RWPE2 (cell line): ENCODE measurements around the gene MOSPD3.

Source experiments
- ATAC-seq: fragments of 200-7000 bp; cut with Tn5 transposase; 3 replicates; pipeline ENCODE4 v1.9.1; 2021; ENCODE audit warnings: low read depth
- DNase-seq: peaks from one replicate; pipeline ENCODE4 v3.0.0-alpha.2; 2020; ENCODE audit warnings: low spot score
- H3K27ac ChIP-seq: fragments of 450-650 bp; 2 replicates; pipeline ENCODE4 v1.5.1; 2017; ENCODE audit warnings: mild to moderate bottlenecking; ENCODE audit not compliant: poor library complexity, severe bottlenecking
- H3K27me3 ChIP-seq: fragments of 250-450 bp; sonication (Bioruptor Pico); 2 replicates; pipeline ENCODE4 v1.5.1; 2021; ENCODE audit warnings: mild to moderate bottlenecking, moderate library complexity; ENCODE audit not compliant: insufficient read depth, poor library complexity, severe bottlenecking
- H3K36me3 ChIP-seq: fragments of 250-450 bp; sonication (Bioruptor Pico); 2 replicates; pipeline ENCODE4 v1.5.1; 2020; ENCODE audit warnings: low read depth, mild to moderate bottlenecking, moderate library complexity
- H3K4me1 ChIP-seq: fragments of 250-450 bp; sonication (Bioruptor Pico); 2 replicates; pipeline ENCODE4 v1.5.1; 2021; ENCODE audit warnings: mild to moderate bottlenecking, moderate library complexity; ENCODE audit not compliant: insufficient read depth, poor library complexity, severe bottlenecking
- H3K4me3 ChIP-seq: fragments of 250-450 bp; sonication (Bioruptor Pico); 2 replicates; pipeline ENCODE4 v1.5.1; 2021; ENCODE audit warnings: mild to moderate bottlenecking, moderate library complexity; ENCODE audit not compliant: severe bottlenecking
- H3K9me3 ChIP-seq: fragments of 250-450 bp; sonication (Bioruptor Pico); 2 replicates; pipeline ENCODE4 v1.5.1; 2021; ENCODE audit warnings: mild to moderate bottlenecking, moderate library complexity; ENCODE audit not compliant: severe bottlenecking
- TF ChIP-seq, protein P1 (sequence below): fragments of 450-650 bp; IDR thresholded peaks from one replicate; pipeline ENCODE4 v1.5.1; 2017; ENCODE audit warnings: mild to moderate bottlenecking, moderate library complexity; ENCODE audit not compliant: poor library complexity, severe bottlenecking

Gene MOSPD3

GRCh38 chr7:100575746-100576383, 36.5 kb upstream of the MOSPD3 start:
- Histone ChIP-seq H3K9me3 (no peaks in the 10 kb centered on the region), H3K36me3 (peaks cover 64% of the 10 kb centered on the region), H3K27me3 (no peaks in the 10 kb centered on the region), H3K4me3 (no peak overlapping the region), H3K4me1 (no peaks in the 10 kb centered on the region), H3K27ac (no peak overlapping the region)
- ATAC-seq (no peak), DNase-seq (no peak)
- TF ChIP-seq, protein P1, sequence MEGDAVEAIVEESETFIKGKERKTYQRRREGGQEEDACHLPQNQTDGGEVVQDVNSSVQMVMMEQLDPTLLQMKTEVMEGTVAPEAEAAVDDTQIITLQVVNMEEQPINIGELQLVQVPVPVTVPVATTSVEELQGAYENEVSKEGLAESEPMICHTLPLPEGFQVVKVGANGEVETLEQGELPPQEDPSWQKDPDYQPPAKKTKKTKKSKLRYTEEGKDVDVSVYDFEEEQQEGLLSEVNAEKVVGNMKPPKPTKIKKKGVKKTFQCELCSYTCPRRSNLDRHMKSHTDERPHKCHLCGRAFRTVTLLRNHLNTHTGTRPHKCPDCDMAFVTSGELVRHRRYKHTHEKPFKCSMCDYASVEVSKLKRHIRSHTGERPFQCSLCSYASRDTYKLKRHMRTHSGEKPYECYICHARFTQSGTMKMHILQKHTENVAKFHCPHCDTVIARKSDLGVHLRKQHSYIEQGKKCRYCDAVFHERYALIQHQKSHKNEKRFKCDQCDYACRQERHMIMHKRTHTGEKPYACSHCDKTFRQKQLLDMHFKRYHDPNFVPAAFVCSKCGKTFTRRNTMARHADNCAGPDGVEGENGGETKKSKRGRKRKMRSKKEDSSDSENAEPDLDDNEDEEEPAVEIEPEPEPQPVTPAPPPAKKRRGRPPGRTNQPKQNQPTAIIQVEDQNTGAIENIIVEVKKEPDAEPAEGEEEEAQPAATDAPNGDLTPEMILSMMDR, result no peak

GRCh38 chr7:100576384-100576993, 35.9 kb upstream of the MOSPD3 start:
- DNase-seq, result no peak
- H3K36me3 ChIP-seq, result peaks cover 70% of the 10 kb centered on the region
- no peaks in the 10 kb centered on the region for H3K9me3 ChIP-seq
- no peak overlapping the region for H3K4me3 ChIP-seq
- H3K27ac ChIP-seq, result no peak overlapping the region
- no peaks in the 10 kb centered on the region for H3K27me3 ChIP-seq
- no peaks in the 10 kb centered on the region for H3K4me1 ChIP-seq
- TF ChIP-seq, protein P1, result no peak
- ATAC-seq, result no peak

GRCh38 chr7:100577103-100577502, 35.2 kb upstream of the MOSPD3 start:
- Histone ChIP-seq H3K9me3 (no peaks in the 10 kb centered on the region), H3K4me1 (no peaks in the 10 kb centered on the region), H3K4me3 (no peak overlapping the region), H3K36me3 (peaks cover 76% of the 10 kb centered on the region), H3K27me3 (no peaks in the 10 kb centered on the region), H3K27ac (no peak overlapping the region)
- TF ChIP-seq, protein P1, result no peak
- no peak for DNase-seq
- no peak for ATAC-seq

DNA sequence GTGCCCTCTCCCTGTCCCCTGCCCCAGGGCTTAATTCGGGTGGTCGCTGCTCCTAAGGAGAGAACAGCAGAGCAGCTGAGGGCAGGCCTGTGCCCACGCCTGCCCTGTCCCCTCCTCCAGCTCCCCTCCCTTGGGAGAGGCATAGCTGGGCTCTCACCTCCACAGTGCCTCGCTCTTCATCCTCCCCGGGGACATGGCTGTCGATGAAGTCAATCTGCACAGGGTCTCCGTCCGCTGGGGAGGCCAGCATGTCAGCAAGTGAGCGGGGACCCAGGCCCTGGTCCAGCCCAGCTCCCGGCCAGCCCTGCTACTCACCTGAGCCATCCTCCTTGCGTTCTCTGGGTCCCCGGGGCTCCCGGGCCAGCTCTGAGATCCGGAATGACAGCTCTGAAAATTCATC, 34.8 kb upstream of the MOSPD3 start:
- ATAC-seq (no peak), DNase-seq (no peak)
- no peak overlapping the region for H3K27ac ChIP-seq
- no peak overlapping the region for H3K4me3 ChIP-seq
- TF ChIP-seq, protein P1, result no peak
- H3K4me1 ChIP-seq, result peaks cover 2% of the 10 kb centered on the region
- H3K9me3 ChIP-seq, result no peaks in the 10 kb centered on the region
- no peaks in the 10 kb centered on the region for H3K27me3 ChIP-seq
- H3K36me3 ChIP-seq, result peaks cover 80% of the 10 kb centered on the region
